A549 (cell line): ENCODE data around the gene AHSP. TPM values are rescaled to one million over a fixed set of nuclear protein-coding genes. Genes with fewer than 3 reads are reported as not detected.

Source experiments
- ATAC-seq, 2 experiments: fragments of 200-7000 bp in 1 of 2; fragments of >200 bp in 1 of 2; cut with Nextera tagmentation in 1 of 2; cut with Tn5 transposase in 1 of 2; 3 replicates each; pipeline versions ENCODE4 v1.8.0 to v1.9.1; 2018 to 2020; ENCODE audit warnings: mild to moderate bottlenecking in 1 of 2, moderate library complexity in 1 of 2
- CTCF ChIA-PET: fragments of 300-600 bp; sonication (Branson Sonifier 250); formaldehyde crosslinking; extraction: SDS; loops from one replicate; lab custom pipeline; 2021; ENCODE audit warnings: antibody characterized with exemption, inconsistent platforms; lab: Yijun Ruan, JAX
- POLR2A ChIA-PET: fragments of 350-600 bp; formaldehyde crosslinking; extraction: SDS; loops from one replicate; lab custom pipeline; 2021; ENCODE audit warnings: antibody characterized with exemption, inconsistent platforms; lab: Yijun Ruan, JAX
- DNase-seq, 2 experiments: peaks; one replicate each; pipeline versions ENCODE4 v3.0.0 to v3.0.0-alpha.2; 2011 to 2016; ENCODE audit warnings: low read depth in 1 of 2, low spot score in 1 of 2
- FAIRE-seq: peaks from 2 replicates; lab custom pipeline; 2011; peaks lifted over from hg19 to GRCh38; lab: Jason Lieb, UNC
- H3K27ac ChIP-seq, 2 experiments: fragments of >200 bp; sonication (Bioruptor Twin); formaldehyde crosslinking; 3 replicates each; pipeline ENCODE4 v1.5.1; 2016 to 2017
- H3K4me1 ChIP-seq: fragments of >200 bp; sonication (Bioruptor Twin); formaldehyde crosslinking; 3 replicates; pipeline ENCODE4 v1.6.1; 2016
- H3K4me2 ChIP-seq: fragments of >200 bp; sonication (Bioruptor Twin); formaldehyde crosslinking; 3 replicates; pipeline ENCODE4 v1.6.1; 2016
- H3K4me3 ChIP-seq: fragments of >200 bp; sonication (Bioruptor Twin); formaldehyde crosslinking; 3 replicates; pipeline ENCODE4 v1.5.1; 2016
- H3K9me3 ChIP-seq: fragments of >200 bp; sonication (Bioruptor Twin); formaldehyde crosslinking; 3 replicates; pipeline ENCODE4 v1.6.1; 2016
- BCL3 ChIP-seq: fragments of >200 bp; sonication (Bioruptor Twin); formaldehyde crosslinking; IDR thresholded peaks from 3 replicates; pipeline ENCODE4 v1.6.1; 2016
- CBX2 ChIP-seq: fragments of 200-600 bp; sonication (generic); IDR thresholded peaks from 2 replicates; pipeline ENCODE4 v1.6.1; 2016; ENCODE audit warnings: low read depth, mild to moderate bottlenecking, borderline replicate concordance
- CEBPB ChIP-seq, 2 experiments: fragments of >200 bp in 1 of 2; sonication (Bioruptor Twin) in 1 of 2; formaldehyde crosslinking in 1 of 2; IDR thresholded peaks; 2 replicates each; pipeline ENCODE4 v1.6.1; 2012 to 2016
- EHF ChIP-seq: fragments of 250-450 bp; sonication (Bioruptor Pico); IDR thresholded peaks from 2 replicates; pipeline ENCODE4 v1.5.0; 2020; ENCODE audit warnings: mild to moderate bottlenecking
- EP300 ChIP-seq, 2 experiments: fragments of >200 bp; sonication (Bioruptor Twin); formaldehyde crosslinking; IDR thresholded peaks; 2 replicates in 1 of 2; 3 replicates in 1 of 2; pipeline ENCODE4 v1.6.1; 2016 to 2017
- HDAC2 ChIP-seq: fragments of 200-600 bp; sonication (generic); IDR thresholded peaks from 2 replicates; pipeline ENCODE4 v1.6.1; 2016
- HMGXB4 ChIP-seq: fragments of 250-450 bp; sonication (Bioruptor Pico); IDR thresholded peaks from 2 replicates; pipeline ENCODE4 v1.5.0; 2021; ENCODE audit warnings: mild to moderate bottlenecking, moderate library complexity, borderline replicate concordance
- HOXB13 ChIP-seq: fragments of 250-450 bp; sonication (Bioruptor Pico); IDR thresholded peaks from 2 replicates; pipeline ENCODE4 v1.5.0; 2020; ENCODE audit warnings: low read depth, mild to moderate bottlenecking, moderate library complexity
- KDM5A ChIP-seq: fragments of 200-600 bp; sonication (generic); IDR thresholded peaks from 2 replicates; pipeline ENCODE4 v1.6.1; 2016; ENCODE audit warnings: antibody characterized with exemption, mild to moderate bottlenecking
- NFE2L2 ChIP-seq: fragments of 150-350 bp; conservative IDR thresholded peaks from 2 replicates; pipeline ENCODE4 v1.6.1; 2014; ENCODE audit warnings: low read length
- NPAS2 ChIP-seq: fragments of 250-450 bp; sonication (Bioruptor Pico); IDR thresholded peaks from 2 replicates; pipeline ENCODE4 v1.8.0; 2022; ENCODE audit warnings: mild to moderate bottlenecking, moderate library complexity, borderline replicate concordance
- NR3C1 ChIP-seq: fragments of >200 bp; sonication (Bioruptor Twin); formaldehyde crosslinking; IDR thresholded peaks from 3 replicates; pipeline ENCODE4 v1.6.1; 2017
- RAD21 ChIP-seq, 2 experiments: fragments of >200 bp in 1 of 2; sonication (Bioruptor Twin) in 1 of 2; formaldehyde crosslinking in 1 of 2; IDR thresholded peaks in 1 of 2; conservative IDR thresholded peaks in 1 of 2; 2 replicates in 1 of 2; 3 replicates in 1 of 2; pipeline ENCODE4 v1.6.1; 2012 to 2018; ENCODE audit warnings: inconsistent platforms in 1 of 2
- SREBF2 ChIP-seq: fragments of 450-650 bp; IDR thresholded peaks from 2 replicates; pipeline ENCODE4 v1.6.1; 2014; ENCODE audit warnings: mild to moderate bottlenecking, moderate library complexity
- TP53 ChIP-seq: fragments of 250-450 bp; sonication (Bioruptor Pico); IDR thresholded peaks from 2 replicates; pipeline ENCODE4 v1.5.0; 2021; ENCODE audit warnings: mild to moderate bottlenecking, moderate library complexity
- USF2 ChIP-seq: fragments of 450-650 bp; IDR thresholded peaks from 2 replicates; pipeline ENCODE4 v1.6.1; 2014; ENCODE audit warnings: antibody characterized with exemption
- ZC3H11A ChIP-seq: fragments of 450-650 bp; IDR thresholded peaks from 2 replicates; pipeline ENCODE4 v1.6.1; 2014; ENCODE audit warnings: antibody characterized with exemption, mild to moderate bottlenecking
- ZFP36 ChIP-seq: fragments of 450-650 bp; IDR thresholded peaks from 2 replicates; pipeline ENCODE4 v1.6.1; 2014; ENCODE audit warnings: borderline replicate concordance; ENCODE audit not compliant: partially characterized antibody
- WGBS: methylation state at CpG from one replicate; pipeline ENCODE4 v1.1.6; 2017; ENCODE audit errors: missing lambda C conversion rate; 5-methylcytosine and 5-hydroxymethylcytosine counted together
- polyA plus RNA-seq, 4 experiments: library from polyadenylated mRNA; depleted of rRNA in 3 of 4; stranded (reverse); fragments of >200 nt; fragmentation: RNase III in 1 of 4; extraction: RNeasy Plus Mini Kit Qiagen cat#74134 plus additional on column Dnase treatment in 1 of 4; gene quantifications; 2 replicates in 3 of 4; 3 replicates in 1 of 4; pipeline ENCODE4 v1.2.3, GENCODE V29; 2011 to 2017
- TF ChIP-seq, protein P1 (sequence below): fragments of >200 bp; sonication (Bioruptor Twin); formaldehyde crosslinking; IDR thresholded peaks from 2 replicates; pipeline ENCODE4 v1.6.1; 2016
- TF ChIP-seq, protein P2 (sequence below): fragments of >200 bp; sonication (Bioruptor Twin); formaldehyde crosslinking; IDR thresholded peaks from 3 replicates; pipeline ENCODE4 v1.5.1; 2016
- TF ChIP-seq, protein P3 (sequence below): IDR thresholded peaks from 2 replicates; pipeline ENCODE4 v1.6.1; 2012; ENCODE audit warnings: low read depth, borderline replicate concordance

AHSP gene
- polyA plus RNA-seq, 2 of the 4 experiments (the other 2 are of a cell fraction), result not detected

GRCh38 chr16:31535737-31536136 lies 8.0 kb downstream of the AHSP start (continued):
- TF ChIP-seq SREBF2, result no peak
- TF ChIP-seq TP53 (CRISPR knock-in tag), result no peak
- TF ChIP-seq EHF (CRISPR knock-in tag), result no peak
- TF ChIP-seq, protein P1, sequence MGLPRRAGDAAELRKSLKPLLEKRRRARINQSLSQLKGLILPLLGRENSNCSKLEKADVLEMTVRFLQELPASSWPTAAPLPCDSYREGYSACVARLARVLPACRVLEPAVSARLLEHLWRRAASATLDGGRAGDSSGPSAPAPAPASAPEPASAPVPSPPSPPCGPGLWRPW, result no peak

GRCh38 chr16:31536804-31537361 lies 9.2 kb downstream of the AHSP start:
- 80% methylated on average over 21 of the region's 21 CpGs for WGBS
- TF ChIP-seq CBX2, result no peak
- no peak for TF ChIP-seq NR3C1
- no peak for TF ChIP-seq USF2
- no peak for TF ChIP-seq HOXB13 (CRISPR knock-in tag)
- TF ChIP-seq SREBF2, result no peak
- TF ChIP-seq, protein P2, sequence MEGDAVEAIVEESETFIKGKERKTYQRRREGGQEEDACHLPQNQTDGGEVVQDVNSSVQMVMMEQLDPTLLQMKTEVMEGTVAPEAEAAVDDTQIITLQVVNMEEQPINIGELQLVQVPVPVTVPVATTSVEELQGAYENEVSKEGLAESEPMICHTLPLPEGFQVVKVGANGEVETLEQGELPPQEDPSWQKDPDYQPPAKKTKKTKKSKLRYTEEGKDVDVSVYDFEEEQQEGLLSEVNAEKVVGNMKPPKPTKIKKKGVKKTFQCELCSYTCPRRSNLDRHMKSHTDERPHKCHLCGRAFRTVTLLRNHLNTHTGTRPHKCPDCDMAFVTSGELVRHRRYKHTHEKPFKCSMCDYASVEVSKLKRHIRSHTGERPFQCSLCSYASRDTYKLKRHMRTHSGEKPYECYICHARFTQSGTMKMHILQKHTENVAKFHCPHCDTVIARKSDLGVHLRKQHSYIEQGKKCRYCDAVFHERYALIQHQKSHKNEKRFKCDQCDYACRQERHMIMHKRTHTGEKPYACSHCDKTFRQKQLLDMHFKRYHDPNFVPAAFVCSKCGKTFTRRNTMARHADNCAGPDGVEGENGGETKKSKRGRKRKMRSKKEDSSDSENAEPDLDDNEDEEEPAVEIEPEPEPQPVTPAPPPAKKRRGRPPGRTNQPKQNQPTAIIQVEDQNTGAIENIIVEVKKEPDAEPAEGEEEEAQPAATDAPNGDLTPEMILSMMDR, result no peak
- no peak for TF ChIP-seq KDM5A
- no peak for TF ChIP-seq EP300 (IDR thresholded peaks at IDR 0.05)
- no peak for TF ChIP-seq ZC3H11A
- no peak for TF ChIP-seq HDAC2
- no peak for TF ChIP-seq CEBPB (IDR thresholded peaks at IDR 0.05)
- no peak for TF ChIP-seq NPAS2 (CRISPR knock-in tag)
- no peak for TF ChIP-seq RAD21 (conservative IDR thresholded peaks at IDR 0.05 in 1 of 2, IDR thresholded peaks at IDR 0.05 in 1 of 2)
- no peak for TF ChIP-seq NFE2L2
- TF ChIP-seq TP53 (CRISPR knock-in tag), result no peak
- TF ChIP-seq ZFP36, result no peak
- TF ChIP-seq, protein P3, sequence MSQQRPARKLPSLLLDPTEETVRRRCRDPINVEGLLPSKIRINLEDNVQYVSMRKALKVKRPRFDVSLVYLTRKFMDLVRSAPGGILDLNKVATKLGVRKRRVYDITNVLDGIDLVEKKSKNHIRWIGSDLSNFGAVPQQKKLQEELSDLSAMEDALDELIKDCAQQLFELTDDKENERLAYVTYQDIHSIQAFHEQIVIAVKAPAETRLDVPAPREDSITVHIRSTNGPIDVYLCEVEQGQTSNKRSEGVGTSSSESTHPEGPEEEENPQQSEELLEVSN, result no peak
- no peak for TF ChIP-seq HMGXB4 (CRISPR knock-in tag)
- TF ChIP-seq BCL3, result no peak
- no peak for DNase-seq
- Histone ChIP-seq H3K4me3 (no peak overlapping the region), H3K9me3 (peaks cover 13% of the 10 kb centered on the region; the same call in 2 of the 3 replicates), H3K4me2 (no peak overlapping the region), H3K4me1 (no peaks in the 10 kb centered on the region), H3K27ac (no peak overlapping the region)
- ATAC-seq, result no peak
- POLR2A ChIA-PET, result no interaction called here
- no peak for FAIRE-seq
- CTCF ChIA-PET, result no interaction called here
